Measurements from ENCODE around the gene ZBTB46. TPM values are rescaled to one million over a fixed set of nuclear protein-coding genes. Genes with fewer than 3 reads are reported as not detected.

Gene ZBTB46
- total and polyA plus RNA-seq, 9 donors: 4.1 to 55.1 (median 34.7) TPM

- TF ChIP-seq CTCF (IDR thresholded peaks at IDR 0.05) (no peak), EP300 (IDR thresholded peaks at IDR 0.05) (no peak), POLR2A (IDR thresholded peaks at IDR 0.05) (no peak)
- Histone ChIP-seq H3K4me1 (ENCODE audit: insufficient read depth) (no peaks in the 10 kb centered on the region), H3K4me3 (no peak overlapping the region), H3K27me3 (no peaks in the 10 kb centered on the region), H3K27ac (no peak overlapping the region), H3K36me3 (no peaks in the 10 kb centered on the region), H3K9me3 (no peaks in the 10 kb centered on the region)
- intact Hi-C loops (cut with DNase I): no loop called here
- peak in 2 of 5 donors; percentile 22 to 35 for DNase-seq
- 89 to 92% (median 92%) methylated on average over 49 to 50 of the region's 50 CpGs for WGBS, 3 donors
Observed at GRCh38 chr20:63752411-63753101, 78.5 kb downstream of the ZBTB46 start.

GRCh38 chr20:63751471-63752271 lies 79.4 kb downstream of the ZBTB46 start:
- Histone ChIP-seq H3K4me3 (no peak overlapping the region), H3K9me3 (no peaks in the 10 kb centered on the region), H3K36me3 (no peaks in the 10 kb centered on the region), H3K4me1 (ENCODE audit: insufficient read depth) (no peaks in the 10 kb centered on the region), H3K27ac (no peak overlapping the region), H3K27me3 (no peaks in the 10 kb centered on the region)
- intact Hi-C loops (cut with DNase I): no loop called here
- DNase-seq: peak in 3 of 5 donors; percentile 28 to 42 (median 29)
- 72 to 76% (median 74%) methylated on average over 27 to 42 of the region's 45 CpGs for WGBS, 3 donors
- TF ChIP-seq CTCF (IDR thresholded peaks at IDR 0.05) (no peak), EP300 (IDR thresholded peaks at IDR 0.05) (no peak), POLR2A (IDR thresholded peaks at IDR 0.05) (no peak)

- intact Hi-C loops (cut with DNase I): no loop called here
- no peaks in the 10 kb centered on the region for H3K36me3 ChIP-seq
- H3K27me3 ChIP-seq: no peaks in the 10 kb centered on the region
- 72 to 76% (median 73%) methylated on average over 26 of the region's 26 CpGs for WGBS, 3 donors
- no peak overlapping the region for H3K27ac ChIP-seq
- no peaks in the 10 kb centered on the region for H3K9me3 ChIP-seq
- DNase-seq: peak in 1 of 5 donors; percentile 19
- no peak for TF ChIP-seq POLR2A (IDR thresholded peaks at IDR 0.05)
- no peak for TF ChIP-seq EP300 (IDR thresholded peaks at IDR 0.05)
- TF ChIP-seq CTCF (IDR thresholded peaks at IDR 0.05): no peak
- no peak overlapping the region for H3K4me3 ChIP-seq
- H3K4me1 ChIP-seq (ENCODE audit: insufficient read depth): no peaks in the 10 kb centered on the region
Observed at GRCh38 chr20:63750807-63751470, 80.1 kb downstream of the ZBTB46 start.

GRCh38 chr20:63749597-63750508 lies 81.2 kb downstream of the ZBTB46 start:
- Histone ChIP-seq H3K4me3 (no peak overlapping the region), H3K9me3 (no peaks in the 10 kb centered on the region), H3K27ac (no peak overlapping the region), H3K4me1 (ENCODE audit: insufficient read depth) (no peaks in the 10 kb centered on the region), H3K27me3 (no peaks in the 10 kb centered on the region), H3K36me3 (no peaks in the 10 kb centered on the region)
- intact Hi-C loops (cut with DNase I): no loop called here
- 92% methylated on average over 16 of the region's 16 CpGs for WGBS, 3 donors
- DNase-seq: peak in 1 of 5 donors; percentile 53
- TF ChIP-seq CTCF (IDR thresholded peaks at IDR 0.05) (no peak), EP300 (IDR thresholded peaks at IDR 0.05) (no peak), POLR2A (IDR thresholded peaks at IDR 0.05) (no peak)
